ENCODE data around the gene KAZALD1.
"Not testable (repeated sequence)": the region's sequence is repeated elsewhere in the genome, so short reads cannot be mapped to it uniquely, and the experiment has no call there.

The KAZALD1 gene

GRCh38 chr10:101032637-101033224 is 29.1 kb upstream of the KAZALD1 start:
- no peak overlapping the region for H2AK5ac ChIP-seq (ENCODE audit: low read length)
- H3K36me3 ChIP-seq (ENCODE audit: control insufficient read depth, insufficient read depth, low read length), result no peaks in the 10 kb centered on the region
- H2BK120ac ChIP-seq (ENCODE audit: low read depth, low read length), result no peak overlapping the region
- H4K5ac ChIP-seq (ENCODE audit: low read length), result no peak overlapping the region
- H3K79me1 ChIP-seq (ENCODE audit: low read length), result no peaks in the 10 kb centered on the region
- peak; percentile 81 for DNase-seq
- peak overlapping the region; percentile 95 for H3K4me2 ChIP-seq (ENCODE audit: low read length)
- H3K4me1 ChIP-seq (ENCODE audit: control insufficient read depth, low read depth, low read length), result peaks cover 12% of the 10 kb centered on the region
- H2BK5ac ChIP-seq (ENCODE audit: low read length), result no peak overlapping the region
- H3K4ac ChIP-seq (ENCODE audit: low read depth, low read length), result no peak overlapping the region
- H4K8ac ChIP-seq (ENCODE audit: low read depth, low read length), result no peak overlapping the region
- no peaks in the 10 kb centered on the region for H3K27me3 ChIP-seq (ENCODE audit: insufficient read depth, low read length, poor library complexity)
- H3K79me2 ChIP-seq (ENCODE audit: control insufficient read depth, insufficient read depth, low read length), result no peaks in the 10 kb centered on the region
- H3K23ac ChIP-seq (ENCODE audit: low read length), result no peak overlapping the region
- no peak overlapping the region for H2BK15ac ChIP-seq (replicated peaks; ENCODE audit: low read depth)
- H3K9ac ChIP-seq (ENCODE audit: low read length), result peak overlapping the region; percentile 30
- H3K56ac ChIP-seq (ENCODE audit: low read length), result peak overlapping the region; percentile 50
- WGBS (ENCODE audit: extremely low coverage, insufficient coverage, low lambda C conversion rate), result no CpG with 5 or more reads among the region's 6 CpGs
- no peak overlapping the region for H3K27ac ChIP-seq (ENCODE audit: low read depth, low read length)
- H3K18ac ChIP-seq (ENCODE audit: low read length), result no peak overlapping the region
- no peak overlapping the region for H3K4me3 ChIP-seq (ENCODE audit: low read length)

GRCh38 chr10:101033276-101033675 is 28.5 kb upstream of the KAZALD1 start:
- H3K4me3 ChIP-seq (ENCODE audit: low read length), result no peak overlapping the region
- no peaks in the 10 kb centered on the region for H3K27me3 ChIP-seq (ENCODE audit: insufficient read depth, low read length, poor library complexity)
- H3K36me3 ChIP-seq (ENCODE audit: control insufficient read depth, insufficient read depth, low read length), result no peaks in the 10 kb centered on the region
- H3K4ac ChIP-seq (ENCODE audit: low read depth, low read length), result no peak overlapping the region
- no peak overlapping the region for H3K18ac ChIP-seq (ENCODE audit: low read length)
- H3K4me1 ChIP-seq (ENCODE audit: control insufficient read depth, low read depth, low read length), result peaks cover 12% of the 10 kb centered on the region
- no peak overlapping the region for H3K9ac ChIP-seq (ENCODE audit: low read length)
- DNase-seq, result no peak
- no peak overlapping the region for H4K5ac ChIP-seq (ENCODE audit: low read length)
- H3K79me2 ChIP-seq (ENCODE audit: control insufficient read depth, insufficient read depth, low read length), result no peaks in the 10 kb centered on the region
- no peaks in the 10 kb centered on the region for H3K79me1 ChIP-seq (ENCODE audit: low read length)
- no peak overlapping the region for H2BK120ac ChIP-seq (ENCODE audit: low read depth, low read length)
- no CpG with 5 or more reads among the region's 3 CpGs for WGBS (ENCODE audit: extremely low coverage, insufficient coverage, low lambda C conversion rate)
- no peak overlapping the region for H3K27ac ChIP-seq (ENCODE audit: low read depth, low read length)
- H3K4me2 ChIP-seq (ENCODE audit: low read length), result no peak overlapping the region
- H2BK5ac ChIP-seq (ENCODE audit: low read length), result no peak overlapping the region
- no peak overlapping the region for H4K8ac ChIP-seq (ENCODE audit: low read depth, low read length)
- no peak overlapping the region for H3K23ac ChIP-seq (ENCODE audit: low read length)
- H2AK5ac ChIP-seq (ENCODE audit: low read length), result no peak overlapping the region
- H2BK15ac ChIP-seq (replicated peaks; ENCODE audit: low read depth), result no peak overlapping the region
- H3K56ac ChIP-seq (ENCODE audit: low read length), result no peak overlapping the region

GRCh38 chr10:101034404-101034803 is 27.4 kb upstream of the KAZALD1 start:
- H3K4ac ChIP-seq (ENCODE audit: low read depth, low read length); H2BK120ac ChIP-seq (ENCODE audit: low read depth, low read length); H3K79me1 ChIP-seq (ENCODE audit: low read length); H3K27ac ChIP-seq (ENCODE audit: low read depth, low read length); H3K56ac ChIP-seq (ENCODE audit: low read length); H2BK5ac ChIP-seq (ENCODE audit: low read length); DNase-seq; H3K18ac ChIP-seq (ENCODE audit: low read length); H3K23ac ChIP-seq (ENCODE audit: low read length); H3K4me2 ChIP-seq (ENCODE audit: low read length); H3K4me3 ChIP-seq (ENCODE audit: low read length); H3K36me3 ChIP-seq (ENCODE audit: control insufficient read depth, insufficient read depth, low read length); H3K79me2 ChIP-seq (ENCODE audit: control insufficient read depth, insufficient read depth, low read length); H3K9ac ChIP-seq (ENCODE audit: low read length); H2BK15ac ChIP-seq (replicated peaks; ENCODE audit: low read depth); H4K5ac ChIP-seq (ENCODE audit: low read length); H2AK5ac ChIP-seq (ENCODE audit: low read length); H4K8ac ChIP-seq (ENCODE audit: low read depth, low read length); H3K27me3 ChIP-seq (ENCODE audit: insufficient read depth, low read length, poor library complexity): not testable (repeated sequence)
- H3K4me1 ChIP-seq (ENCODE audit: control insufficient read depth, low read depth, low read length), result peaks cover 10% of the 10 kb centered on the region
- WGBS (ENCODE audit: extremely low coverage, insufficient coverage, low lambda C conversion rate), result no CpG with 5 or more reads among the region's 4 CpGs

GRCh38 chr10:101035314-101035713 is 26.5 kb upstream of the KAZALD1 start:
- no peak overlapping the region for H3K4me2 ChIP-seq (ENCODE audit: low read length)
- no peak overlapping the region for H3K27ac ChIP-seq (ENCODE audit: low read depth, low read length)

GRCh38 chr10:101035916-101036702 is 25.7 kb upstream of the KAZALD1 start:
- Histone ChIP-seq H3K4ac (ENCODE audit: low read depth, low read length) (no peak overlapping the region), H3K4me3 (ENCODE audit: low read length) (no peak overlapping the region), H2BK120ac (ENCODE audit: low read depth, low read length) (no peak overlapping the region), H4K8ac (ENCODE audit: low read depth, low read length) (no peak overlapping the region), H2BK15ac (replicated peaks; ENCODE audit: low read depth) (no peak overlapping the region), H3K4me2 (ENCODE audit: low read length) (no peak overlapping the region), H3K27ac (ENCODE audit: low read depth, low read length) (no peak overlapping the region), H3K23ac (ENCODE audit: low read length) (no peak overlapping the region), H3K79me2 (ENCODE audit: control insufficient read depth, insufficient read depth, low read length) (no peaks in the 10 kb centered on the region), H4K5ac (ENCODE audit: low read length) (no peak overlapping the region), H3K36me3 (ENCODE audit: control insufficient read depth, insufficient read depth, low read length) (no peaks in the 10 kb centered on the region), H3K18ac (ENCODE audit: low read length) (no peak overlapping the region), H3K4me1 (ENCODE audit: control insufficient read depth, low read depth, low read length) (peaks cover 8% of the 10 kb centered on the region), H3K27me3 (ENCODE audit: insufficient read depth, low read length, poor library complexity) (no peaks in the 10 kb centered on the region), H3K56ac (ENCODE audit: low read length) (no peak overlapping the region), H2BK5ac (ENCODE audit: low read length) (no peak overlapping the region), H2AK5ac (ENCODE audit: low read length) (no peak overlapping the region), H3K79me1 (ENCODE audit: low read length) (no peaks in the 10 kb centered on the region), H3K9ac (ENCODE audit: low read length) (no peak overlapping the region)
- no CpG with 5 or more reads among the region's 10 CpGs for WGBS (ENCODE audit: extremely low coverage, insufficient coverage, low lambda C conversion rate)
- DNase-seq, result no peak

More at GRCh38 chr10:101035314-101035713, 26.5 kb upstream of the KAZALD1 start:
- no CpG with 5 or more reads among the region's 7 CpGs for whole genome bisulfite sequencing (ENCODE audit: extremely low coverage, insufficient coverage, low lambda C conversion rate)
- DNase-seq, result no peak
- H3K18ac ChIP-seq (ENCODE audit: low read length), result no peak overlapping the region
- no peak overlapping the region for H4K8ac ChIP-seq (ENCODE audit: low read depth, low read length)
- no peak overlapping the region for H2AK5ac ChIP-seq (ENCODE audit: low read length)
- no peak overlapping the region for H2BK5ac ChIP-seq (ENCODE audit: low read length)
- no peak overlapping the region for H3K9ac ChIP-seq (ENCODE audit: low read length)
- H3K79me1 ChIP-seq (ENCODE audit: low read length), result no peaks in the 10 kb centered on the region
- no peak overlapping the region for H4K5ac ChIP-seq (ENCODE audit: low read length)
- H3K4ac ChIP-seq (ENCODE audit: low read depth, low read length), result no peak overlapping the region
- H3K23ac ChIP-seq (ENCODE audit: low read length), result no peak overlapping the region
- H2BK120ac ChIP-seq (ENCODE audit: low read depth, low read length), result no peak overlapping the region
- H3K4me1 ChIP-seq (ENCODE audit: control insufficient read depth, low read depth, low read length), result peaks cover 8% of the 10 kb centered on the region
- no peak overlapping the region for H2BK15ac ChIP-seq (replicated peaks; ENCODE audit: low read depth)
- no peaks in the 10 kb centered on the region for H3K36me3 ChIP-seq (ENCODE audit: control insufficient read depth, insufficient read depth, low read length)
- H3K27me3 ChIP-seq (ENCODE audit: insufficient read depth, low read length, poor library complexity), result no peaks in the 10 kb centered on the region
- H3K56ac ChIP-seq (ENCODE audit: low read length), result no peak overlapping the region
- no peak overlapping the region for H3K4me3 ChIP-seq (ENCODE audit: low read length)
- H3K79me2 ChIP-seq (ENCODE audit: control insufficient read depth, insufficient read depth, low read length), result no peaks in the 10 kb centered on the region
